ENCODE data around the gene PPP2R5A.

PPP2R5A gene

GRCh38 chr1:212292250-212293105 lies 7.3 kb downstream of the PPP2R5A start:
- Histone ChIP-seq H3K9me3 (replicated peaks; ENCODE audit: insufficient read depth, low read length) (no peaks in the 10 kb centered on the region), H3K36me3 (replicated peaks; ENCODE audit: insufficient read depth, low read length) (no peaks in the 10 kb centered on the region), H3K27ac (ENCODE audit: low read length) (no peak overlapping the region), H3K4me3 (ENCODE audit: low read length) (no peak overlapping the region), H3K27me3 (replicated peaks; ENCODE audit: insufficient read depth, low read length) (no peaks in the 10 kb centered on the region), H3K4me2 (ENCODE audit: low read depth, low read length) (no peak overlapping the region), H3K79me2 (ENCODE audit: low read length) (peaks cover 91% of the 10 kb centered on the region), H3F3A (ENCODE audit: insufficient read depth, low read length) (no peaks in the 10 kb centered on the region), H4K20me1 (ENCODE audit: insufficient read depth, low read length) (peaks cover 10% of the 10 kb centered on the region; the same call in 1 of the 2 replicates), H2AFZ (ENCODE audit: low read length) (no peak overlapping the region), H3K4me1 (ENCODE audit: low read length) (peaks cover 15% of the 10 kb centered on the region), H3K9me2 (replicated peaks; ENCODE audit: insufficient read depth, low read length) (no peaks in the 10 kb centered on the region), H3K9ac (ENCODE audit: low read length) (no peak overlapping the region)
- DNase-seq, result no peak
- TF ChIP-seq CTCF (IDR thresholded peaks at IDR 0.05; ENCODE audit: low read length) (no peak), EZH2 (optimal IDR thresholded peaks at IDR 0.05; ENCODE audit: low read depth, low read length) (no peak), EZH2phosphoT487 (IDR thresholded peaks at IDR 0.05; ENCODE audit: low read length) (no peak)

GRCh38 chr1:212293579-212293978 lies 8.4 kb downstream of the PPP2R5A start:
- Histone ChIP-seq H3F3A (ENCODE audit: insufficient read depth, low read length) (no peaks in the 10 kb centered on the region), H2AFZ (ENCODE audit: low read length) (no peak overlapping the region), H4K20me1 (ENCODE audit: insufficient read depth, low read length) (peaks cover 10% of the 10 kb centered on the region; the same call in 1 of the 2 replicates), H3K4me2 (ENCODE audit: low read depth, low read length) (no peak overlapping the region), H3K27ac (ENCODE audit: low read length) (no peak overlapping the region), H3K9me3 (replicated peaks; ENCODE audit: insufficient read depth, low read length) (no peaks in the 10 kb centered on the region), H3K79me2 (ENCODE audit: low read length) (peaks cover 82% of the 10 kb centered on the region), H3K36me3 (replicated peaks; ENCODE audit: insufficient read depth, low read length) (no peaks in the 10 kb centered on the region), H3K9me2 (replicated peaks; ENCODE audit: insufficient read depth, low read length) (no peaks in the 10 kb centered on the region), H3K9ac (ENCODE audit: low read length) (no peak overlapping the region), H3K4me3 (ENCODE audit: low read length) (no peak overlapping the region), H3K4me1 (ENCODE audit: low read length) (peaks cover 9% of the 10 kb centered on the region; the same call in 1 of the 2 replicates), H3K27me3 (replicated peaks; ENCODE audit: insufficient read depth, low read length) (no peaks in the 10 kb centered on the region)
- DNase-seq, result no peak
- TF ChIP-seq EZH2phosphoT487 (IDR thresholded peaks at IDR 0.05; ENCODE audit: low read length) (no peak), EZH2 (optimal IDR thresholded peaks at IDR 0.05; ENCODE audit: low read depth, low read length) (no peak), CTCF (IDR thresholded peaks at IDR 0.05; ENCODE audit: low read length) (no peak)

DNA sequence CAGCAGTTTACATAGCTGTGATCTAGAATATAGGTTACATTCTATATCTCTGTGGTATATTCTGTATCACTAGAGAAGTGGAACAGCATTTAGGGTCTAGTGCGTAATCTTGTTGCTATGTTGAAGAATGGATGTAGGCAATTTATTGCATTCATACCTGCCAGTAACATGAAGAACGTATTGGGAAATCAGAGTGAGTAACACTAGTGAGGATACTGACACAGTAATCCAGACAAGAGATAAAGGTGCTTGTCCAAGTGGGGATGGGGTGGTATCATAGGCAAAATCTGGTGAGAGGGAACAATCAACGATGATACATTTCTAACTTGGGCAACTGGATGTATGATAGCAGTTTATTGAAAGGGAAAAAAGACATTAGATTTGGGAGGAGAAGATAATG lies 9.8 kb downstream of the PPP2R5A start:
- Histone ChIP-seq H2AFZ (ENCODE audit: low read length) (no peak overlapping the region), H3K79me2 (ENCODE audit: low read length) (peaks cover 79% of the 10 kb centered on the region), H3K4me3 (ENCODE audit: low read length) (no peak overlapping the region), H3F3A (ENCODE audit: insufficient read depth, low read length) (no peaks in the 10 kb centered on the region), H3K4me2 (ENCODE audit: low read depth, low read length) (no peak overlapping the region), H3K9me2 (replicated peaks; ENCODE audit: insufficient read depth, low read length) (no peaks in the 10 kb centered on the region), H3K27me3 (replicated peaks; ENCODE audit: insufficient read depth, low read length) (no peaks in the 10 kb centered on the region), H3K9ac (ENCODE audit: low read length) (no peak overlapping the region), H3K9me3 (replicated peaks; ENCODE audit: insufficient read depth, low read length) (no peaks in the 10 kb centered on the region), H4K20me1 (ENCODE audit: insufficient read depth, low read length) (peaks cover 10% of the 10 kb centered on the region; the same call in 1 of the 2 replicates), H3K36me3 (replicated peaks; ENCODE audit: insufficient read depth, low read length) (no peaks in the 10 kb centered on the region), H3K4me1 (ENCODE audit: low read length) (peaks cover 7% of the 10 kb centered on the region; the same call in 1 of the 2 replicates), H3K27ac (ENCODE audit: low read length) (no peak overlapping the region)
- DNase-seq, result no peak
- TF ChIP-seq EZH2 (optimal IDR thresholded peaks at IDR 0.05; ENCODE audit: low read depth, low read length) (no peak), CTCF (IDR thresholded peaks at IDR 0.05; ENCODE audit: low read length) (no peak), EZH2phosphoT487 (IDR thresholded peaks at IDR 0.05; ENCODE audit: low read length) (no peak)
